Thoracic aorta (tissue), 2 donors: ENCODE data around the gene GHRHR. TPM values are rescaled to one million over a fixed set of nuclear protein-coding genes. Genes with fewer than 3 reads are reported as not detected.

ENCODE experiments used
- ATAC-seq: fragments of 150-250 bp; one replicate; pipeline ENCODE4 v1.8.0; 2017; ENCODE audit warnings: low read depth; ENCODE audit not compliant: insufficient number of reproducible peaks, low FRiP score
- DNase-seq: peaks from one replicate; pipeline ENCODE4 v3.0.0-alpha.2; 2020; ENCODE audit warnings: low spot score
- H3K27ac ChIP-seq, 2 donors: fragments of 200-600 bp; sonication (generic); 1 replicate in 1 of 2; 2 replicates in 1 of 2; pipeline ENCODE4 v1.5.1; 2016; ENCODE audit warnings: mild to moderate bottlenecking in 2 of 2, moderate library complexity in 2 of 2
- H3K27me3 ChIP-seq: fragments of 200-600 bp; sonication (generic); replicated peaks from 2 replicates; pipeline ENCODE4 v1.6.0; 2016; ENCODE audit warnings: mild to moderate bottlenecking; ENCODE audit not compliant: insufficient read depth
- H3K36me3 ChIP-seq: fragments of 200-600 bp; sonication (generic); one replicate; pipeline ENCODE4 v1.5.1; 2016
- H3K4me1 ChIP-seq, 2 donors: fragments of 200-600 bp; sonication (generic); 1 replicate in 1 of 2; 2 replicates in 1 of 2; pipeline versions ENCODE4 v1.5.1 to v1.6.0; 2016; ENCODE audit warnings: low read depth in 2 of 2, mild to moderate bottlenecking in 1 of 2; ENCODE audit not compliant: control insufficient read depth in 1 of 2
- H3K4me3 ChIP-seq: fragments of 200-600 bp; sonication (generic); 2 replicates; pipeline ENCODE4 v1.5.1; 2016; ENCODE audit warnings: mild to moderate bottlenecking
- H3K9me3 ChIP-seq: fragments of 200-600 bp; sonication (generic); 2 replicates; pipeline ENCODE4 v1.5.1; 2016
- CTCF ChIP-seq: fragments of 200-600 bp; sonication (generic); IDR thresholded peaks from one replicate; pipeline ENCODE4 v1.5.1; 2019; ENCODE audit warnings: antibody characterized with exemption
- total RNA-seq, 2 donors: library from RNA; depleted of rRNA; stranded (reverse); fragments of >200 nt; gene quantifications; one replicate each; pipeline versions ENCODE4 v1.1.0 to v1.2.3, GENCODE V29; 2016

The GHRHR gene
- total RNA-seq, 2 donors from 2014 or later: not detected

- Histone ChIP-seq H3K4me3 (no peak overlapping the region), H3K27me3 (no peaks in the 10 kb centered on the region), H3K36me3 (no peaks in the 10 kb centered on the region), H3K27ac (no peak overlapping the region), H3K9me3 (no peaks in the 10 kb centered on the region), H3K4me1 (no peaks in the 10 kb centered on the region)
- DNase-seq (no peak), ATAC-seq (no peak)
- TF ChIP-seq CTCF: no peak
Observed at GRCh38 chr7:31028006-31028405, 64.3 kb downstream of the GHRHR start.

GRCh38 chr7:31028417-31028992 is 64.8 kb downstream of the GHRHR start:
- no peaks in the 10 kb centered on the region for H3K36me3 ChIP-seq
- H3K27me3 ChIP-seq: no peaks in the 10 kb centered on the region
- TF ChIP-seq CTCF: no peak
- DNase-seq: no peak
- no peak overlapping the region for H3K27ac ChIP-seq
- H3K4me3 ChIP-seq: no peak overlapping the region
- no peaks in the 10 kb centered on the region for H3K9me3 ChIP-seq
- ATAC-seq: no peak
- no peaks in the 10 kb centered on the region for H3K4me1 ChIP-seq

Other genes with a start within 250 kb of the GHRHR start
- gene INMT, start 211.8 kb upstream of the GHRHR start, total RNA-seq: 100 to 1,000 TPM; 137 to 243 TPM
- gene MINDY4, start 192.5 kb upstream of the GHRHR start, total RNA-seq: 10 to 100 TPM; 32.0 to 44.0 TPM
- gene AQP1, start 52.1 kb upstream of the GHRHR start, total RNA-seq: 1,000 to 10,000 TPM; 1,262 to 1,768 TPM
- gene ADCYAP1R1, start 88.4 kb downstream of the GHRHR start, total RNA-seq: 1 to 10 TPM; 1.4 to 2.5 TPM